HepG2 (cell line): ENCODE results near the gene ZBTB17.

Experiments
- CC2D1A ChIP-seq: sonication (generic); formaldehyde crosslinking; IDR thresholded peaks from 2 replicates; pipeline ENCODE4 v1.8.1; 2023; ENCODE audit warnings: mild to moderate bottlenecking, missing genetic modification reagents
- POLR2AphosphoS2 ChIP-seq: IDR thresholded peaks from 2 replicates; pipeline ENCODE4 v1.6.1; 2011; ENCODE audit warnings: low read depth, low read length, improper control_type of control experiment
- PTBP1 ChIP-seq: fragments of 200-400 bp; formaldehyde crosslinking; IDR thresholded peaks from 2 replicates; pipeline ENCODE4 v1.6.1; 2018; ENCODE audit warnings: low read length, low read depth; ENCODE audit not compliant: poor library complexity, severe bottlenecking
- ZNF253 ChIP-seq: sonication (generic); formaldehyde crosslinking; IDR thresholded peaks from 2 replicates; pipeline ENCODE4 v1.8.0; 2022; ENCODE audit warnings: mild to moderate bottlenecking, missing genetic modification reagents, borderline replicate concordance
- ZNF501 ChIP-seq: sonication (generic); formaldehyde crosslinking; IDR thresholded peaks from 2 replicates; pipeline ENCODE4 v1.5.1; 2020; ENCODE audit warnings: mild to moderate bottlenecking, moderate library complexity, missing genetic modification reagents
- ZNF713 ChIP-seq: sonication (generic); formaldehyde crosslinking; IDR thresholded peaks from 2 replicates; pipeline ENCODE4 v1.4.0; 2020; ENCODE audit warnings: mild to moderate bottlenecking, missing genetic modification reagents
- ZNF780A ChIP-seq: sonication (generic); formaldehyde crosslinking; IDR thresholded peaks from 2 replicates; pipeline ENCODE4 v1.8.0; 2022; ENCODE audit warnings: mild to moderate bottlenecking, missing genetic modification reagents, moderate library complexity
- TF ChIP-seq, protein P1 (sequence below): sonication (generic); formaldehyde crosslinking; IDR thresholded peaks from 2 replicates; pipeline ENCODE4 v1.4.0; 2020; ENCODE audit warnings: mild to moderate bottlenecking, missing genetic modification reagents
- TF ChIP-seq, protein P2 (sequence below): sonication (generic); formaldehyde crosslinking; IDR thresholded peaks from 2 replicates; pipeline ENCODE4 v1.4.0; 2020; ENCODE audit warnings: missing genetic modification reagents

DNA sequence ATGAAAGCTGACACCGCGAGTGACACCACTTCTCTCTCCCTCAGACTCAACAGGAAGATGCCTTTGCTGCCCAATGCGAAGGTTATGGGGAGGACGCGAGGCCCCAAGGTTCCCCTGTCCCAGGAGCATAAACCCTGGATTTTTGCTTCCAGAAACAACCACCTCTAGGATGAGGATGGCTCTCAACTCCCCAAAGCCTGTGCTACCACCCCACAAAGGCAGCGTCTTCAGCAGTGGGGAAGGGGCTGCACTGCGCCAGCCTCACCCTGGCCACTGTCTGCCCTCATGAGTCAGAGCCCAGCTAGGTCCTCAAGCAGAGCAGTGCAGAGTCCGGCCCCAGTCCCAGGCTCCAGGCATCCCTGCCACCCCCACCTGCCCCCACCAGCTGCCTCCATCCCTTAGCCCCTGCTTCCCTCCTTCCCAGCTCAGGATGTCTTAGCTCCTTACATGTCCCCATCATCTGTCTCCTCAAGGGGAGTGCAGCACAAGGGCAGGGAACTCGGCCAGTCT lies 21.2 kb upstream of the ZBTB17 start:
- TF ChIP-seq ZNF713 (CRISPR knock-in tag) (no peak), ZNF501 (CRISPR knock-in tag) (no peak), POLR2AphosphoS2 (no peak), CC2D1A (CRISPR knock-in tag) (no peak), ZNF780A (CRISPR knock-in tag) (no peak), ZNF253 (CRISPR knock-in tag) (no peak), PTBP1 (no peak)
- TF ChIP-seq, protein P1, sequence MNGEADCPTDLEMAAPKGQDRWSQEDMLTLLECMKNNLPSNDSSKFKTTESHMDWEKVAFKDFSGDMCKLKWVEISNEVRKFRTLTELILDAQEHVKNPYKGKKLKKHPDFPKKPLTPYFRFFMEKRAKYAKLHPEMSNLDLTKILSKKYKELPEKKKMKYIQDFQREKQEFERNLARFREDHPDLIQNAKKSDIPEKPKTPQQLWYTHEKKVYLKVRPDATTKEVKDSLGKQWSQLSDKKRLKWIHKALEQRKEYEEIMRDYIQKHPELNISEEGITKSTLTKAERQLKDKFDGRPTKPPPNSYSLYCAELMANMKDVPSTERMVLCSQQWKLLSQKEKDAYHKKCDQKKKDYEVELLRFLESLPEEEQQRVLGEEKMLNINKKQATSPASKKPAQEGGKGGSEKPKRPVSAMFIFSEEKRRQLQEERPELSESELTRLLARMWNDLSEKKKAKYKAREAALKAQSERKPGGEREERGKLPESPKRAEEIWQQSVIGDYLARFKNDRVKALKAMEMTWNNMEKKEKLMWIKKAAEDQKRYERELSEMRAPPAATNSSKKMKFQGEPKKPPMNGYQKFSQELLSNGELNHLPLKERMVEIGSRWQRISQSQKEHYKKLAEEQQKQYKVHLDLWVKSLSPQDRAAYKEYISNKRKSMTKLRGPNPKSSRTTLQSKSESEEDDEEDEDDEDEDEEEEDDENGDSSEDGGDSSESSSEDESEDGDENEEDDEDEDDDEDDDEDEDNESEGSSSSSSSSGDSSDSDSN (CRISPR knock-in tag): no peak
- TF ChIP-seq, protein P2, sequence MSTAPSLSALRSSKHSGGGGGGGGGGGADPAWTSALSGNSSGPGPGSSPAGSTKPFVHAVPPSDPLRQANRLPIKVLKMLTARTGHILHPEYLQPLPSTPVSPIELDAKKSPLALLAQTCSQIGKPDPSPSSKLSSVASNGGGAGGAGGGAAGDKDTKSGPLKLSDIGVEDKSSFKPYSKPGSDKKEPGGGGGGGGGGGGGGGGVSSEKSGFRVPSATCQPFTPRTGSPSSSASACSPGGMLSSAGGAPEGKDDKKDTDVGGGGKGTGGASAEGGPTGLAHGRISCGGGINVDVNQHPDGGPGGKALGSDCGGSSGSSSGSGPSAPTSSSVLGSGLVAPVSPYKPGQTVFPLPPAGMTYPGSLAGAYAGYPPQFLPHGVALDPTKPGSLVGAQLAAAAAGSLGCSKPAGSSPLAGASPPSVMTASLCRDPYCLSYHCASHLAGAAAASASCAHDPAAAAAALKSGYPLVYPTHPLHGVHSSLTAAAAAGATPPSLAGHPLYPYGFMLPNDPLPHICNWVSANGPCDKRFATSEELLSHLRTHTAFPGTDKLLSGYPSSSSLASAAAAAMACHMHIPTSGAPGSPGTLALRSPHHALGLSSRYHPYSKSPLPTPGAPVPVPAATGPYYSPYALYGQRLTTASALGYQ: no peak
